HuH-7 (cell line): Measurements from ENCODE around the gene YDJC.
"Not testable (repeated sequence)": the region's sequence is repeated elsewhere in the genome, so short reads cannot be mapped to it uniquely, and the experiment has no call there.

Source experiments
- DNase-seq: peaks from one replicate; pipeline ENCODE4 v3.0.0; 2011; ENCODE audit warnings: low spot score

Gene YDJC

DNA sequence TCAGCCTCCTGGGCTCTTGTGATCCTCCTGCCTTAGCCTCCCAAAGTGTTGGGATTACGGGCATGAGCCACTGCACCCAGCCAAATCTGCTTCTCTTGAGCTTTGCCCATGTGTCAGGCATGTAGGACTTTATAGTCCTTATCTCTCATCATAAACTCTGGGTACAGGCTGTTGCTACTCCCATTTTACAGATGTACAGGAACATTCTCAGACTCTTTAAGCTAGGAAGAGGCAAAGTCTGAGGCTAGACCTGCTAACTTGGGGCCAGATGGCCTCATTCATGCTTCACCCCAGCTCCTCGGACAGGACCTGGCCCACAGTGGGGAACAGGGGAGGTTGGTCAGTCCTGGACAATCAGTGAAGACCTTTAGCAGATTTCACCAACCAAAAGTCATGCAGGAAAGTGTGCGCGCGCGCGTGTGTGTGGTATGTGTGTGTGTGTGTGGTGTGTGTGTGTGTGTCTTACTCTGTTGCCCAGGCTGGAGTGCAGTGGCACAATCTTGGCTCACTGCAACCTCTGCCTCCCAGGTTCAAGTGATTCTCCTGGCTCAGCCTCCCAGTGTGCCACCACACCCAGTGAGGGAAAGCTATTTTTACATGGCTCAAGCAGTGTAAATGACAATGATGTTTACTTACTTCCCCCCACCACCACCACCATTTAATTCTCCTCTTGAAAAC is 23.8 kb downstream of the YDJC start:
- no peak for DNase-seq

DNA sequence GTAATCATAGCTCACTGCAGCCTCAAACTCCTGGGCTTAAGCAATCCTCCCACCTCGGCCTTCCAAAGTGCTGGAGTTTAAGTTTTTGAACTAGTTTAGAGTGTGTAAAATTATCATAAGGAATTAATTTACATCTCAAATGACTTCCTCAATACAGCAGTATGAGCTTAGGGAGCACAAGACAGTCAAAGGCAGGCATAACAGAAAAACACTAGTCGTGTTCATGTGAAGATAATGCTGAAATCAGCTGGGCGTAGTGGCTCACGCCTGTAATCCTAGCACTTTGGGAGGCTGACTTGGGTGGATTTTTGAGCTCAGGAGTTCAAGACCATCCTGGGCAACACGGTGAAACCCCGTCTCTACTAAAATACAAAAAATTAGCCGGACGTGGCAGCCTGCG is 25.8 kb downstream of the YDJC start:
- DNase-seq, result no peak

DNA sequence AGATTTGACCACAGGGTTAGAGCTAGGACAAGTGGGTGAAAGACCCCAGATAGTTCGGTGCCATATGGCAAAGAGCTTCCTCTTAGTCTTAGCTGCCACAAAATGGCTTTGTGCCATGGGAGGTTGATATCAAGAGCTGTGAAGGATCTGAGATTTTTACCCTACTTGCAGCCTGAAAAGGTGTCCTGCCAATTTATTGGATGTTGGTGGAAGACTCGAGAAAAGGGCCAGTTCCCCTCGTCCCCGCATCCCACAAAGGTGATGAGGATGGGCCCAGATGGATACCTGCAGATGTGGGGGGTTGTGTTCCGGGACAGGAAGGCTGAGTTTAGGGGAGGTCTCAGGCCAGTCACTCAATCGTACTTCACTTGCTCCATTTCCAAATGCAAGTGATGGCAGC is 27.2 kb downstream of the YDJC start:
- DNase-seq, result no peak

DNA sequence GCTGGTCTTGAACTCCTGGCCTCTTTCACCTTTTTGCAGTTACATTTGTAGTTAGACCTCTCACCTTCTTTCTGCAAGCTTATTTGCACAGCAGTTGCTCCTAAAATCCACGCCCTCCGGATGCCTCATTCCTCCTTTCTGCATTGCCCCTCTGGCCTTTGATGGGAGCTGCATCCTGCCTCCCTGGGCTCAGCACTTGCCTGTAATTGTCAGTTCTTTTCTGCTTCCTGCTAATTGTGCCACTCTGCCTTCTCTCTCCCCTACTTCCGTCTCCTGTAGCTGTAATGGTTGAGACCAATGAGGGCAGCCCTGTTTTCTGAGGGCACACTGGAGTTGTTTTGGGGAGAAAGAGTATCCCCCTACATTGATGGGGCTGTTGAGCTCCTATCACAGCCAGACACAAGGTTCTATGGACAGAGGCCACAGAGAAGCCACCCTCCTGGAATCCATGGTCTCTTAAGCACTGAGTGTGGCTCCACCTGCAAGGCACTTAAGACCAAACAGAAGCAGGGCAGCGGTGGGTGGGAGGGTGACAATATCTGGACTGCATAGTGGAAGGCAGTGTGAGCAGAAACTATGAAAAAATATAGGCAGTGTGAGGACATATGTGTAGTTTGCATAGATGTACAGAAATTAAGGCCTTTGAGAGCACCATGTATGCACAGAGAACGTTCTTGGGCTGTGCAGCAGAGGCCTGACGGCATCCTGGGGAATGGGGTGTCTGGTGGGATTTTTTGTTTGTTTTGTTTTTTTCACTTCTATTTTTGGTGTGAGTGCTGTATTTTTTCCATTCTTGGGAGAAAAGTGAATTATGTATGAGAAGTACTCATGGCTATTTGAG is 30.5 kb downstream of the YDJC start:
- no peak for DNase-seq

DNA sequence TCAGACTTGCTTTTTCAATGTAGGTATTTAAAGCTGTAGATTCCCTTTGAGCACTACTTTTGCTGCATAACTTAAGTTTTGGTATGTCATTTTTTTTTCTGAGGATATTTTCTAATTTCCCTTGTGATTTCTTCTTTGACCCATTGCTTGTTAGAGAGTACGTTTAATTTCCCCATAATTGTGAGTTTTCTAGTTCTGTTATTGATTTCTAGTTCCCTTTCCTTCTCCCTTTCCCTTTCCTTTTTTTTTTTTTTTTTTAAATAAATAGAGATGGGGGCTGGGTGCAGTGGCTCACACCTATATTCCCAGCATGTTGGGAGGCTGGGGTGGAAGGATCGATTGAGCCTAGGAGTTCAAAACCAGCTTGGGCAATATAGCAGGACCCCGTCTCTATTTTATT is 31.5 kb downstream of the YDJC start:
- no peak for DNase-seq

DNA sequence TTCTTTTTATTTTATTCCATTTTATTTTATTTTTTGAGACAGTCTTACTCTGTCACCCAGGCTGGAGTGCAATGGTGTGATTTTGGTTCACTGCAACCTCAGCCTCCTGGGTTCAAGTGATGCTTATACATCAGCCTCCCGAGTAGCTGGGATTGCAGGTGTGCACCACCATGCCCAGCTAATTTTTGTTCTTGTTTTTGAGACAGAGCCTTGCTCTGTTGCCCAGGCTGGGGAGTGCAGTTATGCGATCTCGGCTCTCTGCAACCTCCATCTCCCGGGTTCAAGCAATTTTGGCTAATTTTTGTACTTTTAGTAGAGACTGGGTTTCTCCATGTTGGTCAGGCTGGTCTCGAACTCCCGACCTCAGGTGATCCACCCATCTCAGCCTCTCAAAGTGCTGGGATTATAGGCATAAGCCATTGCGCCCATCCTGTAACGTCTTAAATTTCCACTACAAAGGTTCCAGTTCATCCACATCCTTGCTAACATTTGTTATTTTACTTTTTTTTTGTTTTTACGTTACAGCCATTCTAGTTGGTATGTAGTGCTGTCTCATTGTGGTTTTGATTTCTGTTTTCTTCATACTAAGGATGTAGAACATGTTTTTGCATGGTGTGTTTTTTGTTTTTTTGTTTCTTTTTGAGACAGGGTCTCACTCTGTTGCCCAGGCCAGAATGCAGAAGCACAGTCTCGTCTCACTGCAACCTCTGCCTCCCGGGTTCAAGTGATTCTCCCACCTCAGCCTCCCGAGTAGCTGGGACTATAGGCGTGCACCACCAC is 33.3 kb downstream of the YDJC start:
- not testable (repeated sequence) for DNase-seq

DNA sequence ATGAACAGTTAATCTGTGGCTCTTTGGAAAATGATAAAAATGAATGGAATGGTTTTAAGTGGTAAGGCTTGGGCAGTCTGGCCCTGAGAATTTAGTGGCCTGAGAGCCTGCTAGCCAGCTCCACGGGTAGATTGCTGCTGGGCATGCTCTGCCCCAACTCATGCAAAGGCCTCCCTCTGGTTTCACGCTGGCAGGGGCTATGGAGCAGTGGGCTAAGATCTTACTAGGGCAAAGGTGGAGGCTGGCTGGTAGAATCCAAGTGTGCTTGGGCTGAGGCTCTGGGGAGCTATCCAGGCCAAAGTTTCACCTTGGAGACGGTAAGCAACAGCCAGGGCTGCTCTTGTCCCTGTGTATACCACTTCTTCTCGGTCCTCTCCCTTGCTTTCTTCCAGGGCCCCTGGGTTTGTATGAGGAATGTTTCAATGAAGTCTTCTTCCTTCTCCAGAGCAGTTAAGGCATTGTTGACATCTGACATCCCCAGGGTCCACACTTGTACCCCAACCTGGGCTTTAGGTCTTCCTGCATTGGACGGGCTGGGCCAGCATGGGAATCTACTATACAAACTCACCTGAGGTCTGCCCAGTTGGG is 34.9 kb downstream of the YDJC start:
- DNase-seq, result no peak

DNA sequence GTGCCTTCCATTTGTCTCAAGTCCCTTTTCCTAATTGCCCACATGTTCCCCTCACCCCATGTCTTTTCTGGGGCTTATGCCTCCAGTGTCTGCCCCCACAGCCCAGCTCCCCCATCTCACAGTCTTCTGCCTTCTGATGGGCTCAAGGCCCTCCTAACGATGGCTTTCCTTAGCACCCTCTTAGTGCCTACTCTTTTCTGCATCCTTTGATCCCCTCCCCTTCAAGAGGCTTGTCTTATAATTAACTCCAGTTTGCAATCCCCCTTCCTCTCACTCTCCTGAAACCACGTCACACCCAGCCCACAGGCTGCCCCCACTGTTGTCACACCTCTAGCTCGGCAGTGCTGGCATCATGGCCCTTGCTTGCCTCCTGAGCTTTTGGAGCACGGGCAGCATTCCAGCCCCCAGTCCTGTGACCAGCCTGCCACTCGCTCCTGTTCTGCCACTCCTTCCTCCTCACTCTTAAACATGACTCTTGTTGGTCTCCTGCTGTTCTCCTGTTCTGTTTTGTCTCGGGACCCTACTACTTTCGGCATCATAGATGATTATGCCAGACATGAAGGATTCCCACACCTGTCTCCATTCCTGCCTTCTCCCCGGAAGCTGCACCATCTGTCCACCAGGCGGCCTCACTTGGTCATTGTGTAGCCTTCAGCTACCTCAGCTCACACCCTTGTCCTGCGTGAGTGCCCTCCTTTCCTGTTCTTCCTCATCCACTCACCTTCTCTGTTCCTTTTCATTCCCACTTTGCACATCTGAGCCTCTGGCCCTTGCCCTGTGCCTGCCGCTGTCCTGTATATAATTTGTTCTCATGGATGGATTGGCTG is 36.2 kb downstream of the YDJC start:
- DNase-seq, result peak; percentile 70

DNA sequence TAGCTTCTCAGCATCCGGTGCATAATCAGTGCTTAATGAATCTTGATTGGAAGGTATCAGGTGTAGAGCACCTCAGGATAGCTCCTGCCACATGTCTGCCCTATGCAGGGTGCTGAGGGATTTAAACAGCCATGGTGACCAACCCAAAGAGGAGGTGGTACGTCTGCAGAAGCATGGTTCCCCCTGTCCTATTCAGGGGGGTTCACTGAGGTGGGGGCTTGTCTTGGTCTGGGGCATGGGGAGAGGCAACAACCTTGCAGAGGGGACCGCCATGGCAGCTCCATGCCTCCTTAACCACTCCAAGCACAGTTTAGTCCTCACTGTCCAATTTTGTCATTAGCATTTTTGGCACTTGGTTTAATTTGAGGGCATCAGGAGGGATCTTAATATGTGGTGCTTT is 37.4 kb downstream of the YDJC start:
- no peak for DNase-seq

DNA sequence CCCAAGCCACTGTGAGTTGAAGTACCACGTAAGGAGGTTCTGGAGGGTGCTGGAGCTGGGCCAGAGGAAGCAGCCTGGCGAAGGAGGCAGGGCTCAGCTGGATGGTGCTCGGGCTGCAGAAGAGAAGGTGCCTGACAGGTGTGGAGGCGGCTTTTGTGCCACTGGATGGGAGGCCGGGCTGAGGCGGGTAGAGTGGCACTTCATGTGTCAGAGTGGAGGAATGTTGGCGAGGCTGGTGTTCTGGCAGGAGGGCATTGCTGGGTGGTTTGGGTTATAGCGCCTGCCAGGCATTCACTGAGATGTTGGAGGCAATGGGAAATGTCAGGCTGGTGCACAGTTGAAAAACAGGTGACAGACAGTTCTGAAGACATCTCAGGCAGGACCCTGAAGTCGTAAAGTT is 38.1 kb downstream of the YDJC start:
- no peak for DNase-seq

DNA sequence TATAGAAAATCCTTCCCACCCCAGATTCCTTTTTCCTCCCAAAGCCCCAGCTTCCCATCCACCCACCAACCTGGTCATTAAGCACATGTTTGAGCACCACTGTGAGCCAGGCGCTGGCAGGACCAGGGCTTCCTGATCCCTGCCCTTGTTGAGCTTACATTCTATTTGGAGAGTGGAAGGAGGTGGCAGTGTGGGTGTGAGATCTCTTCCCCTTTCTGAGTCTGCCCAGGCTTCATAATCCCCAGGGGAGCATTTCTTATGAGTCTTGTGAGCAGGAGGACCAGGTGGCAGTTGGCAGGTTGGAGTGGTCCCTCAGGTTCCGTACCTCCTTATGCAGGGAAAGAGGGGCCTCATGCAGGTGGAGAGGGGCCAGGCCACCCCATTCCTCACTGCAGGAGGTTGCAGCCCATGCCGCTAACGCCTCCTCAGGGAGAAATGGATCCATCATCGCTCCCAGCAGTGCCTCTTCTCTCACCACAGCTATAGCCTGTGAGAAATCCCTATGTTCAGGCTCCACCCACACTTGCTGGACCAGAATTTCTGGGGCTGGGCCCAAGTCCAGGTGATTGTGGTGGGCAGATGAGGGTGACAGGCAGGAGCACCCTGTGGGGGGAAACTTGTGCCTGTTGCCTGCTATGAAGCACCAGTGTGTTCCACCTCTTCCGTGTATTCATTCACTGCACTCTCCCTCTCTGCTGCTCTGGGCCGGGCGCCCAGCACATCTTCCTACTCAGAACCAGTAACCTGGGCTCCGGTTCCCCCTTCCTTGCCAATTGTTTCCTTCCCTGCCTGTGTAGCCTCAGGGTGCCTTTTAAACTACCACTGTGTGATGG is 38.8 kb downstream of the YDJC start:
- no peak for DNase-seq

DNA sequence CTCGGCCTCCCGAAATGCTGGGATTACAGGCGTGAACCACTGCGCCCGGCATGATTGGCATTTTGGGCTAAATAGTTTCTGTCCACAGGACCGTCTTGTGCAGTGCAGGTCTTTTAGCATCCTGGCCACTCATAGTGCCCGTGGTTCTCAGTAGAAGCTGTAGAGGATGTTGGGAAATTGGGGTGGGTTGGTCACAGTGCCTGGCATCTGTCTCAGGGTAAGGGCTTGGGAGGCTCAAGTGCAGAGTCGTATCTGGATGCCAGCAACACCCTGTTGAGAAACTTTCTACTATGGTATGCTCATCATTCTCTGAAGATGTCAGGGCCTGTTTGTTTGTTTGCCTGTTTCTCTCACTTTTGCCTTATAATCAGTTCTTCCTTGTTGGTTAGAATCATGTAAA is 40.4 kb downstream of the YDJC start:
- DNase-seq, result no peak

DNA sequence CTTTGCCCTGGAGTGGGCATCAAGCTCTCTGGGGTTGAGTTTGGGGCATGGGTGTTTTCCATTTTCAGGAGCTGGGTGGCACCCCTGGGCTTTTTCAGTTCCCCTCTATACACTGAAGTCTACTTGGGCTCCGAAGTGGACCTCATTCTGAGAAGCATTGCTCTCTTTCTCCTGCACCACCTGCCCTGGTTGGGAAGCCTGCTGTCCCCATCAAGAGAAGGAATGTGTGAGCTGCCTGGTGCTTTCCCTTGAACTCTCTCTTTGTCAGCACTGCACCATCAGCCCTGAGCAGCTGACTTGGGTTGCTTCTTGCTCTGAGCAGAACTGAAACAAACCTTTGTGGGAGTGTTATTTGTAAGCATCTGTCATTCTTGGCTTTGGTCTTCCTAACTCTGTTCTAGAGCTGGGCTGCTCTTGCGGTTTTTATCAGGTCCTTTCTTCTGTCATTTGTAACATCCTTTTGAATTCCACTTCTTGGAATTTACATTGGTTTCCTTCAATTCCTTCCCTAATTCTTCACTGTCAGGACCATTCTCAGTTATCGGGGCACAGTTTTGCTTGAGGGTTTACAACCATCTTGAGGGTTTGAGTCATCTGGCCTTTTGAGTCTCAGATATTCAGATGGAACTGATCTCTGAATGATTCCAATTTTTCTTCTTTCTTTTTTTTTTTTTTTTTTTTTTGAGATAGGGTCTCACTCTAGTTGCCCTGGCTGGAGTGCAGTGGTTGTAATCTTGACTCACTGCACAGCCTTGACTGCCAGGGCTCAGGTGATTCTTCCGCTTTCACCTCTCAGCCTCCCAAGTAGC is 41.8 kb downstream of the YDJC start:
- no peak for DNase-seq

DNA sequence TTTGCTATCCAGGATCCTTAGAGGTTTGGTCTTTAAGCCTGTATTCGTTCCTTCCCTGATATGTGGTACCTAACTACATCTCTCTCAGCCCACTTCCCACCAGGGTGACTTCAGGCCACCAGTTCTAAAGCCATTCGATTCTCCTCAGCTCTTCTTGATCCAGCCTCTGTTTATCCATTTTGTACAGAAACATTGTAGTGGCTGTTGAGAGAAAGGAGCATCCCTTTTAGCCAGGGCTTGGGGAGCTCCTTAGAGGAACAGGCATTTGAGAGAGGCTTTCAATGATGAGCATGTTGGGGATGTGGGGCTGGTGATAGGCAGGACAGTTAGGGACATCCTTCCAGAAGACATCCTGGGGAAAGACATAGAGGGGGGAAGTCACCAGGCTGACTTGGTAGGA is 44.4 kb downstream of the YDJC start:
- DNase-seq, result no peak

DNA sequence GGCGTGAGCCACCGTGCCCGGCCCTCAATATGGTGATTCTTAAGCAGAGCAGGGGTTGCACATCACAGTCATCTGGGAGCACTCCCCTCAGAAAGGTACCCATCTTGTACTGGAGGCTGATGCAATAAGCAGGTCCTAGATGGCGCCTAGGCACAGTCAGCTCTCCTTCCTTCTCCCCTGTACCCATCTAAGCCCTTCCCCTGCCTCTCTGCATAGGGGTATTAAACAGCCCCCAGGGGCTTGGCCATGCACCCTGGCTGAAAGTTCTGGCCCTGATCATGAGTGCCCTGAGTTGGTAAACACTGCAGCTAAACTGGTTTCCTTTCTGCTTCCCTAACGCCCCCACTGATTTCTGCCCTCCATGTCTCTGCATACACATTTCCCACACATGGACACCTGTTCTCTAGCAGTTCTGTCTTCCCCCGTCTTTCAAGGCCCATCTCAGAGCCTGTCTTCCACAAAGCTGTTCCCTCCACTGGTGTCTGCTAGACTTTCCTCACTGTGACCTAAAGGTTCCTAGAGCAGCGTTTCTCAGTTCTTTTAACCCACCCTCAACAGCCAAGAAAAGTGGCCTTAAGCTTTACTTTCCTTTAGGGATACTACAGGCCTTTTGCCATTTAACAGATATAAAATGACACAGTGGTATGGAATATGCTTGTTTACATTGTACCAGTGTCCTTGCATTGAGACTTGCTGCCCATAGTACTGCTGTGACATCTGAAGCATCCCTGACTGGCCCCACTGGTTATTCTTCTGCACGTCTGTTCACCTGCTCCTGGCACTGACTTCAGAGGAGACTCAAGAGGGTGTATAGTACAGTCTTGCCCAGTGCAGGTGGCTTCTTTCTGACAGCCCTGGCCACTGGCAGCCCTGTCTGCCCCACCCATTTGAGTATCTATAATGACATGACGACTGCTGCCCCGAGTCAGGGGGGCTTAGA is 46.8 kb downstream of the YDJC start:
- no peak for DNase-seq

DNA sequence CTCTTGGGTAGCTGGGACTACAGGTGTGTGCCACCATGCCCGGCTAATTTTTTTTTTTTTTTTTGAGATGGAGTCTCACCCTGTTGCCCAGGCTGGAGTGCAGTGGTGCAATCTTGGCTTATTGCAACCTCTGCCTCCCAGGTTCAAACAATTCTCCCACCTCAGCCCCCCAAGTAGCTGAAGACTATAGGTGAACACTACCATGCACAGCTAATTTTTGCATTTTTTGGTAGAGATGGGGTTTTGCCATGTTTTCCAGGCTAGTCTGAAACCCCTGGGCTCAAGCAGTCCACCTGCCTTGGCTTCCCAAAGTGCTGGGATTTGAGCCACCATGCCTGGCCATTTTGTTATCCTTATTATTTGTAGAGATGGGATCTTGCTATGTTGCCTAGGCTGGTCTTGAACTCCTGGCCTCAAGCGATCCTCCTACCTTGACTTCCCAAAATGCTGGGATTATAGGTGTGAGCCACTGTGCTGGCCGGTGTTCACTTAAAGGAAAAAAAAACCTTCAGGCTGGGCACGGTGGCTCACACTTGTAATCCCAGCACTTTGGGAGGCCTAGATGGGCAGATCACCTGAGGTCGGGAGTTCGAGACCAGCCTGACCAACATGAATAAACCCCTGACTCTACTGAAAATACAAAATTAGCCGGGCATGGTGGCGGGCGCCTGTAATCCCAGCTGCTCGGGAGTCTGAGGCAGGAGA is 48.7 kb downstream of the YDJC start:
- not testable (repeated sequence) for DNase-seq

DNA sequence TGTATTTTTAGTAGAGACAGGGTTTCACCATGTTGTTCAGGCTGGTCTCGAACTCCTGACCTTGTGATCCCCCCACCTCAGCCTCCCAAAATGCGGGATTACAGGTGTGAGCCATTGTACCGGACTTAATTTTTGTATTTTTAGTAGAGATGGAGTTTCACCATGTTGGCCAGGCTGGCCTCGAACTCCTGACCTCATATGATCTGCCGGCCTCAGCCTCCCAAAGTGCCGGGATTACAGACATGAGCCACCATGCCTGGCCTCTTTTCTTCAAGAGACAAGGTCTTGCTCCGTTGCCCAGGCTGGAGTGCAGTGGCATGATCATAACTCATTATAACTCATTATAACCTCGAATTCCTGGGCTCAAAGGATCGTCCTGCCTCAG is 49.2 kb downstream of the YDJC start:
- not testable (repeated sequence) for DNase-seq

DNA sequence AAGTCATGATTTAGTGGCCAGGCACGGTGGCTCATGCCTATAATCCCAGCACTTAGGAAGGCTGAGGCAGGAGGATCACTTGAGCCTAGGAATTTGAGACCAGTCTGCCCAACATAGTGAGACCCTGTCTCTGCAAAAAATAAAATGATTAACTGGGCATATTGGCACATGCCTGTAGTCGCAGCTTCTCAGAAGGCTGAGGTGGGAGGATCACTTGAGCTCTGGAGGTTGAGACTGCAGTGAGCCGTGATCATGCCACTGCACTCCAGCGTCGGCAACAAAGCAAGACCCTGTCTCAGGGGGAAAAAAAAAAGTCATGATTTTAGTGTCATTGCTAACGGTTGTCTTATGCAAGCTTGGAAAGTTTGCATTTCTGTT is 50.4 kb downstream of the YDJC start:
- DNase-seq, result no peak
